ENCODE data around the gene ROS1.
"Not testable (repeated sequence)": the region's sequence is repeated elsewhere in the genome, so short reads cannot be mapped to it uniquely, and the experiment has no call there.

ROS1 gene

GRCh38 chr6:117375446-117375845 lies 50.3 kb downstream of the ROS1 start:
- no peak for DNase-seq

- DNase-seq: no peak
Observed at GRCh38 chr6:117373211-117373813, 52.4 kb downstream of the ROS1 start.

GRCh38 chr6:117372289-117372688 lies 53.5 kb downstream of the ROS1 start:
- DNase-seq: not testable (repeated sequence)

- DNase-seq: no peak
Observed at GRCh38 chr6:117371492-117371891, 54.2 kb downstream of the ROS1 start.

- no peak for DNase-seq
Observed at GRCh38 chr6:117359581-117359980, 66.2 kb downstream of the ROS1 start.

GRCh38 chr6:117354671-117355070 lies 71.1 kb downstream of the ROS1 start:
- DNase-seq: no peak

GRCh38 chr6:117352466-117353081 lies 73.2 kb downstream of the ROS1 start:
- DNase-seq: no peak

GRCh38 chr6:117351521-117351920 lies 74.2 kb downstream of the ROS1 start:
- DNase-seq: no peak

- DNase-seq: peak; percentile 11
Observed at GRCh38 chr6:117346142-117346930, 79.4 kb downstream of the ROS1 start.

- no peak for DNase-seq
Observed at GRCh38 chr6:117345292-117345610, 80.5 kb downstream of the ROS1 start.

- no peak for DNase-seq
Observed at GRCh38 chr6:117344444-117345291, 81.1 kb downstream of the ROS1 start.

- DNase-seq: no peak
Observed at GRCh38 chr6:117338567-117338966, 87.2 kb downstream of the ROS1 start.

GRCh38 chr6:117329926-117330325 lies 95.8 kb downstream of the ROS1 start:
- DNase-seq: no peak

- DNase-seq: no peak
Observed at GRCh38 chr6:117328500-117328899, 97.2 kb downstream of the ROS1 start.

GRCh38 chr6:117328005-117328389 lies 97.7 kb downstream of the ROS1 start:
- DNase-seq: no peak

- DNase-seq: no peak
Observed at GRCh38 chr6:117327149-117328004, 98.4 kb downstream of the ROS1 start.

- DNase-seq: no peak
Observed at GRCh38 chr6:117326396-117326795, 99.3 kb downstream of the ROS1 start.

GRCh38 chr6:117317261-117317660 lies 108.5 kb downstream of the ROS1 start:
- peak; percentile 1 for DNase-seq

- DNase-seq: no peak
Observed at GRCh38 chr6:117311726-117312125, 114.0 kb downstream of the ROS1 start.

- DNase-seq: no peak
Observed at GRCh38 chr6:117311310-117311709, 114.4 kb downstream of the ROS1 start.

GRCh38 chr6:117309611-117310010 lies 116.1 kb downstream of the ROS1 start:
- DNase-seq: no peak

- no peak for DNase-seq
Observed at GRCh38 chr6:117309069-117309468, 116.7 kb downstream of the ROS1 start.

All from NCI-H510A treated with DMSO at 0.1 percent for 48 hours (cell line).